K562 (cell line): Measurements from ENCODE around the gene PDLIM5. TPM values are rescaled to one million over a fixed set of nuclear protein-coding genes. Genes with fewer than 3 reads are reported as not detected.

Experiments
- ATAC-seq: fragments of 200-7000 bp; cut with Tn5 transposase; 3 replicates; pipeline ENCODE4 v1.9.1; 2020; ENCODE audit warnings: moderate library complexity
- BruUV-seq: library from RNA; stranded (reverse); fragments of 400-500 nt; replicated peaks from 2 replicates; lab custom pipeline; 2021; lab: Mats Ljungman, UMichigan
- CTCF ChIA-PET: fragments of 300-600 bp; formaldehyde crosslinking; extraction: SDS; loops from one replicate; lab custom pipeline; 2021; ENCODE audit warnings: low intra/inter-chr PET ratio; lab: Yijun Ruan, JAX
- POLR2A ChIA-PET: fragments of 300-600, 350-650 bp; sonication (Branson Sonifier 250); formaldehyde crosslinking; extraction: SDS; loops from one replicate; lab custom pipeline; 2021; ENCODE audit warnings: antibody characterized with exemption, inconsistent platforms; lab: Yijun Ruan, JAX
- DNase-seq, 4 experiments: peaks; one replicate each; pipeline versions ENCODE4 v3.0.0 to v3.0.0-alpha.2; 2011 to 2018; ENCODE audit warnings: low spot score in 3 of 4, mixed read lengths in 3 of 4; ENCODE audit errors: extremely low read depth in 1 of 4
- FAIRE-seq: peaks from 2 replicates; lab custom pipeline; 2011; peaks lifted over from hg19 to GRCh38; lab: Jason Lieb, UNC
- H2AFZ ChIP-seq: 2 replicates; pipeline ENCODE4 v1.6.0; 2011; ENCODE audit warnings: low read depth, low read length, control low read depth, inconsistent platforms
- H3K27ac ChIP-seq: fragments of 200-600 bp; 3 replicates; pipeline ENCODE4 v1.8.0; 2011; ENCODE audit warnings: low read depth, mild to moderate bottlenecking, control low read depth, inconsistent platforms, low read length, moderate library complexity, mixed read lengths; ENCODE audit errors: extremely low read depth
- H3K27me3 ChIP-seq, 2 experiments: fragments of 300-600 bp in 1 of 2; 2 replicates in 1 of 2; 3 replicates in 1 of 2; pipeline versions ENCODE4 v1.6.0 to v1.8.0; 2011; ENCODE audit warnings: inconsistent platforms in 2 of 2, low read length in 2 of 2, mild to moderate bottlenecking in 1 of 2, mixed read lengths in 1 of 2, moderate library complexity in 1 of 2; ENCODE audit not compliant: control insufficient read depth in 2 of 2, insufficient read depth in 2 of 2
- H3K36me3 ChIP-seq: fragments of 300-600 bp; 3 replicates; pipeline ENCODE4 v1.8.0; 2011; ENCODE audit warnings: mild to moderate bottlenecking, low read length, inconsistent platforms; ENCODE audit not compliant: control insufficient read depth, insufficient read depth
- H3K4me1 ChIP-seq, 2 experiments: fragments of 200-600 bp in 1 of 2; replicated peaks in 1 of 2; 2 replicates in 1 of 2; 3 replicates in 1 of 2; pipeline versions ENCODE4 v1.5.1 to v1.8.0; 2011; ENCODE audit warnings: inconsistent platforms in 2 of 2, low read length in 2 of 2, mild to moderate bottlenecking in 1 of 2, mixed read lengths in 1 of 2, moderate library complexity in 1 of 2; ENCODE audit not compliant: control insufficient read depth in 2 of 2, insufficient read depth in 2 of 2
- H3K4me2 ChIP-seq: 2 replicates; pipeline ENCODE4 v1.6.1; 2011; ENCODE audit warnings: low read length, control low read depth, inconsistent platforms, mixed read lengths; ENCODE audit not compliant: insufficient read depth
- H3K4me3 ChIP-seq: fragments of 200-600 bp; sonication (generic), shearing (Covaris generic); 2 replicates; pipeline ENCODE4 v1.5.1; 2016; ENCODE audit warnings: control low read depth, inconsistent platforms
- H3K79me2 ChIP-seq: fragments of 200-600 bp; 3 replicates; pipeline ENCODE4 v1.8.0; 2011; ENCODE audit warnings: low read length, inconsistent platforms; ENCODE audit not compliant: control insufficient read depth, insufficient read depth
- H3K9ac ChIP-seq, 2 experiments: 2 replicates each; pipeline versions ENCODE4 v1.6.0 to v1.6.1; 2011; ENCODE audit warnings: low read depth in 2 of 2, low read length in 2 of 2, control low read depth in 1 of 2, inconsistent platforms in 1 of 2, mild to moderate bottlenecking in 1 of 2, mixed read lengths in 1 of 2; ENCODE audit not compliant: insufficient read depth in 1 of 2
- H3K9me1 ChIP-seq: one replicate; pipeline ENCODE4 v1.6.0; 2011; ENCODE audit warnings: inconsistent platforms, mild to moderate bottlenecking, low read length, moderate library complexity; ENCODE audit not compliant: control insufficient read depth, insufficient read depth
- H3K9me3 ChIP-seq: replicated peaks from 2 replicates; pipeline ENCODE4 v1.5.1; 2011; ENCODE audit warnings: low read depth, low read length, inconsistent platforms; ENCODE audit not compliant: control insufficient read depth, insufficient read depth
- H4K20me1 ChIP-seq: replicated peaks from 2 replicates; pipeline ENCODE4 v1.6.1; 2011; ENCODE audit warnings: low read length, inconsistent platforms, mixed read lengths; ENCODE audit not compliant: control insufficient read depth, insufficient read depth
- FOXK1 ChIP-seq: sonication (generic); formaldehyde crosslinking; IDR thresholded peaks from 2 replicates; pipeline ENCODE4 v1.8.0; 2022; ENCODE audit warnings: missing genetic modification reagents, mild to moderate bottlenecking, borderline replicate concordance
- WGBS: fragments of 100-300 bp; shearing (Covaris generic); methylation state at CpG from one replicate; pipeline ENCODE4 v1.1.6; 2016; ENCODE audit warnings: low coverage, mixed read lengths; ENCODE audit not compliant: insufficient coverage; ENCODE audit errors: missing lambda C conversion rate; 5-methylcytosine and 5-hydroxymethylcytosine counted together
- in situ Hi-C: fragments of 300-500 bp; cut with MboI; formaldehyde crosslinking; loops from 4 replicates; pipeline ENCODE4 v1.15.0; 2018; ENCODE audit warnings: inconsistent platforms, mixed read lengths
- intact Hi-C: fragments of 100-400 bp; cut with micrococcal nuclease; formaldehyde crosslinking; loops from 2 replicates; pipeline ENCODE4 v1.14.2; 2022
- polyA plus RNA-seq, 8 experiments: library from polyadenylated mRNA; depleted of rRNA in 4 of 8; stranded (reverse) in 5 of 8; unstranded in 3 of 8; fragments of >200 nt; fragmentation: Nextera tagmentation in 2 of 8; fragmentation: Illumina TruSeq in 1 of 8; extraction: Ambion mirVana in 2 of 8; extraction: Trizol in 1 of 8; gene quantifications; 2 replicates each; pipeline versions ENCODE4 v1.2.1 to v1.2.3, GENCODE V29; 2011 to 2014; ENCODE audit warnings: inconsistent platforms in 1 of 8, missing spikeins in 1 of 8
- total RNA-seq, 7 experiments: library from RNA; depleted of rRNA in 6 of 7; stranded (reverse); fragments of >200 nt in 6 of 7; fragmentation: Illumina TruSeq in 2 of 7; extraction: Trizol in 2 of 7; gene quantifications; 2 replicates each; pipeline versions ENCODE4 v1.2.1 to v1.2.3, GENCODE V29; 2011 to 2021; ENCODE audit warnings: low replicate concordance in 1 of 7
- TF ChIP-seq, protein P1 (sequence below): fragments of 150-350 bp; conservative IDR thresholded peaks from 2 replicates; pipeline ENCODE4 v1.6.1; 2014; ENCODE audit warnings: low read length
- TF ChIP-seq, protein P2 (sequence below): fragments of 450-650 bp; formaldehyde crosslinking; IDR thresholded peaks from 2 replicates; pipeline ENCODE4 v1.4.0; 2020; ENCODE audit warnings: mild to moderate bottlenecking, moderate library complexity

PDLIM5 gene
- total and polyA plus RNA-seq, 9 of the 15 experiments (the other 6 are each of a cell fraction or from before 2014, with no cell fraction given): 36.9 to 127 (median 62.5) TPM

DNA sequence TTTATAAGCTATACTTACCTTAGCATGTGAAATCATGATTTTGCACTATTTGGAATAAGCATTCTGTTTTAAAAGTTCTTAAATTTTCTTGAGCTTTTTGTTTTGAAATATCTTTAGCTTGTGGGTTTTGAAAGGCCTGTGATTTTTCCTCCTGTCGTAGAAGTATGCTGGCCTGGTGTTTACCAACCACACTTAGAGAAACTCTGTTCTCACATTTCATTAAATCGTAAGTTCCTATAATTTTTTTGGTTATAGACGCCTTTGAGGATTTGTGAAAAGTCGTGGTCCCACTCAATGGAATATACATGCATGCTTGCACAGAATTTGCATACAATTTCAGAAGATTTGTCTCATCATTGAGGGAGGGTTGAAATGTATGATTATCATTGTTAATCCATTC lies 63.6 kb downstream of the PDLIM5 start:
- intact Hi-C loops (no loop called here), in situ Hi-C loops (no loop called here)
- H3K9me3 ChIP-seq: no peaks in the 10 kb centered on the region
- no peak overlapping the region for H3K4me2 ChIP-seq
- H3K4me3 ChIP-seq: no peak overlapping the region
- TF ChIP-seq, protein P1, sequence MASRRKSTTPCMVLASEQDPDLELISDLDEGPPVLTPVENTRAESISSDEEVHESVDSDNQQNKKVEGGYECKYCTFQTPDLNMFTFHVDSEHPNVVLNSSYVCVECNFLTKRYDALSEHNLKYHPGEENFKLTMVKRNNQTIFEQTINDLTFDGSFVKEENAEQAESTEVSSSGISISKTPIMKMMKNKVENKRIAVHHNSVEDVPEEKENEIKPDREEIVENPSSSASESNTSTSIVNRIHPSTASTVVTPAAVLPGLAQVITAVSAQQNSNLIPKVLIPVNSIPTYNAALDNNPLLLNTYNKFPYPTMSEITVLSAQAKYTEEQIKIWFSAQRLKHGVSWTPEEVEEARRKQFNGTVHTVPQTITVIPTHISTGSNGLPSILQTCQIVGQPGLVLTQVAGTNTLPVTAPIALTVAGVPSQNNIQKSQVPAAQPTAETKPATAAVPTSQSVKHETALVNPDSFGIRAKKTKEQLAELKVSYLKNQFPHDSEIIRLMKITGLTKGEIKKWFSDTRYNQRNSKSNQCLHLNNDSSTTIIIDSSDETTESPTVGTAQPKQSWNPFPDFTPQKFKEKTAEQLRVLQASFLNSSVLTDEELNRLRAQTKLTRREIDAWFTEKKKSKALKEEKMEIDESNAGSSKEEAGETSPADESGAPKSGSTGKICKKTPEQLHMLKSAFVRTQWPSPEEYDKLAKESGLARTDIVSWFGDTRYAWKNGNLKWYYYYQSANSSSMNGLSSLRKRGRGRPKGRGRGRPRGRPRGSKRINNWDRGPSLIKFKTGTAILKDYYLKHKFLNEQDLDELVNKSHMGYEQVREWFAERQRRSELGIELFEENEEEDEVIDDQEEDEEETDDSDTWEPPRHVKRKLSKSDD: no peak
- TF ChIP-seq FOXK1 (CRISPR knock-in tag): no peak
- TF ChIP-seq, protein P2, sequence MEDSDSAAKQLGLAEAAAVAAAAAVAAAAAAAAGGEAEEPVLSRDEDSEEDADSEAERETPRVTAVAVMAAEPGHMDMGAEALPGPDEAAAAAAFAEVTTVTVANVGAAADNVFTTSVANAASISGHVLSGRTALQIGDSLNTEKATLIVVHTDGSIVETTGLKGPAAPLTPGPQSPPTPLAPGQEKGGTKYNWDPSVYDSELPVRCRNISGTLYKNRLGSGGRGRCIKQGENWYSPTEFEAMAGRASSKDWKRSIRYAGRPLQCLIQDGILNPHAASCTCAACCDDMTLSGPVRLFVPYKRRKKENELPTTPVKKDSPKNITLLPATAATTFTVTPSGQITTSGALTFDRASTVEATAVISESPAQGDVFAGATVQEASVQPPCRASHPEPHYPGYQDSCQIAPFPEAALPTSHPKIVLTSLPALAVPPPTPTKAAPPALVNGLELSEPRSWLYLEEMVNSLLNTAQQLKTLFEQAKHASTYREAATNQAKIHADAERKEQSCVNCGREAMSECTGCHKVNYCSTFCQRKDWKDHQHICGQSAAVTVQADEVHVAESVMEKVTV (CRISPR knock-in tag): no peak
- H3K9me1 ChIP-seq: no peaks in the 10 kb centered on the region
- FAIRE-seq: no peak
- H3K27me3 ChIP-seq: no peaks in the 10 kb centered on the region
- H3K27ac ChIP-seq: no peak overlapping the region
- peaks cover 5 to 30% of the 10 kb centered on the region in 2 experiments; a peak in 4 of 5 replicates for H3K4me1 ChIP-seq
- WGBS: 84% methylated on average over 4 of the region's 4 CpGs
- ATAC-seq: no peak
- no peak for DNase-seq
- no peak overlapping the region for H2AFZ ChIP-seq
- peaks cover 63% of the 10 kb centered on the region for H3K79me2 ChIP-seq
- no peaks in the 10 kb centered on the region for H4K20me1 ChIP-seq
- no peak overlapping the region for H3K9ac ChIP-seq
- H3K36me3 ChIP-seq: no peaks in the 10 kb centered on the region
- ChIA-PET POLR2A (no interaction called here), CTCF (no interaction called here)
- BruUV-seq: no TSS peak
